WTC11 (cell line): ENCODE measurements around the gene LVRN. TPM values are rescaled to one million over a fixed set of nuclear protein-coding genes. Genes with fewer than 3 reads are reported as not detected.

Source experiments
- ATAC-seq: fragments of 200-7000 bp; cut with Tn5 transposase; 2 replicates; pipeline ENCODE4 v1.10.0; 2021; ENCODE audit warnings: mild to moderate bottlenecking, moderate library complexity
- CTCF ChIA-PET: fragments of 300-600 bp; sonication (Branson Sonifier 250); formaldehyde crosslinking; loops from one replicate; lab custom pipeline; 2021; ENCODE audit warnings: antibody characterized with exemption; lab: Charles Lee
- POLR2A ChIA-PET: fragments of 350-600 bp; sonication (Branson Sonifier 250); formaldehyde crosslinking; loops from one replicate; lab custom pipeline; 2021; ENCODE audit warnings: antibody characterized with exemption; lab: Charles Lee
- DNase-seq: peaks from one replicate; pipeline ENCODE4 v3.0.0; 2021; ENCODE audit warnings: low spot score
- H3K27ac Mint-ChIP-seq: 2 replicates; pipeline ENCODE4 v1.8.0; 2021; ENCODE audit warnings: mixed read lengths
- H3K27me3 Mint-ChIP-seq: 2 replicates; pipeline ENCODE4 v1.8.0; 2021; ENCODE audit warnings: low read depth, mild to moderate bottlenecking, moderate library complexity, mixed read lengths
- H3K36me3 Mint-ChIP-seq: 2 replicates; pipeline ENCODE4 v1.8.0; 2021; ENCODE audit warnings: mixed read lengths
- H3K4me1 Mint-ChIP-seq: 2 replicates; pipeline ENCODE4 v1.8.0; 2022; ENCODE audit warnings: mixed read lengths
- H3K4me3 Mint-ChIP-seq: 2 replicates; pipeline ENCODE4 v1.8.0; 2021; ENCODE audit warnings: mild to moderate bottlenecking, moderate library complexity, mixed read lengths
- H3K9me3 Mint-ChIP-seq: 2 replicates; pipeline ENCODE4 v1.8.0; 2021; ENCODE audit warnings: mixed read lengths
- CBFB ChIP-seq: sonication (generic); formaldehyde crosslinking; IDR thresholded peaks from 2 replicates; pipeline ENCODE4 v1.8.1; 2022; ENCODE audit warnings: mild to moderate bottlenecking, low read depth, missing genetic modification reagents
- FOXJ3 ChIP-seq: sonication (generic); formaldehyde crosslinking; IDR thresholded peaks from 2 replicates; pipeline ENCODE4 v1.9.0; 2021; ENCODE audit warnings: missing genetic modification reagents, mild to moderate bottlenecking, borderline replicate concordance
- GTF2I ChIP-seq: fragments of 250-450 bp; sonication (Bioruptor Pico); conservative IDR thresholded peaks from 2 replicates; pipeline ENCODE4 v1.4.0; 2021; ENCODE audit warnings: mild to moderate bottlenecking
- SMAD4 ChIP-seq: sonication (generic); formaldehyde crosslinking; IDR thresholded peaks from 2 replicates; pipeline ENCODE4 v1.8.0; 2022; ENCODE audit warnings: mild to moderate bottlenecking, missing genetic modification reagents
- SOX15 ChIP-seq: fragments of 250-450 bp; sonication (Bioruptor Pico); IDR thresholded peaks from 2 replicates; pipeline ENCODE4 v1.9.0; 2021; ENCODE audit warnings: mild to moderate bottlenecking
- ZBTB21 ChIP-seq: sonication (generic); formaldehyde crosslinking; IDR thresholded peaks from 2 replicates; pipeline ENCODE4 v1.8.1; 2023; ENCODE audit warnings: mild to moderate bottlenecking, missing genetic modification reagents, borderline replicate concordance
- ZNF219 ChIP-seq: sonication (generic); formaldehyde crosslinking; IDR thresholded peaks from 2 replicates; pipeline ENCODE4 v1.8.0; 2023; ENCODE audit warnings: missing genetic modification reagents, mild to moderate bottlenecking, borderline replicate concordance
- ZNF232 ChIP-seq: sonication (generic); formaldehyde crosslinking; IDR thresholded peaks from 2 replicates; pipeline ENCODE4 v1.8.0; 2022; ENCODE audit warnings: mild to moderate bottlenecking, missing genetic modification reagents
- ZNF317 ChIP-seq: sonication (generic); formaldehyde crosslinking; IDR thresholded peaks from 2 replicates; pipeline ENCODE4 v1.8.1; 2023; ENCODE audit warnings: low read depth, mild to moderate bottlenecking, moderate library complexity, missing genetic modification reagents, borderline replicate concordance
- ZNF423 ChIP-seq: fragments of 250-450 bp; sonication (Bioruptor Pico); IDR thresholded peaks from 2 replicates; pipeline ENCODE4 v2.1.2; 2022; ENCODE audit warnings: mild to moderate bottlenecking, moderate library complexity
- total RNA-seq: library from RNA; stranded (reverse); gene quantifications from 3 replicates; pipeline ENCODE4 v1.2.3, GENCODE V29; 2021
- TF ChIP-seq, protein P1 (sequence below): sonication (generic); formaldehyde crosslinking; IDR thresholded peaks from 2 replicates; pipeline ENCODE4 v1.8.1; 2022; ENCODE audit warnings: mild to moderate bottlenecking, missing genetic modification reagents, moderate library complexity, borderline replicate concordance
- TF ChIP-seq, protein P2 (sequence below): sonication (generic); formaldehyde crosslinking; IDR thresholded peaks from 2 replicates; pipeline ENCODE4 v1.8.1; 2023; ENCODE audit warnings: mild to moderate bottlenecking, missing genetic modification reagents
- TF ChIP-seq, protein P3 (sequence below): sonication (generic); formaldehyde crosslinking; IDR thresholded peaks from 2 replicates; pipeline ENCODE4 v1.8.1; 2022; ENCODE audit warnings: low read depth, missing genetic modification reagents, borderline replicate concordance
- TF ChIP-seq, protein P4 (sequence below): fragments of 250-450 bp; sonication (Bioruptor Pico); IDR thresholded peaks from 2 replicates; pipeline ENCODE4 v1.9.0; 2021; ENCODE audit warnings: mild to moderate bottlenecking
- TF ChIP-seq, protein P5 (sequence below): sonication (generic); formaldehyde crosslinking; IDR thresholded peaks from 2 replicates; pipeline ENCODE4 v1.8.1; 2023; ENCODE audit warnings: mild to moderate bottlenecking, missing genetic modification reagents, moderate library complexity
- TF ChIP-seq, protein P6 (sequence below): sonication (generic); formaldehyde crosslinking; conservative IDR thresholded peaks from 2 replicates; pipeline ENCODE4 v1.8.1; 2023; ENCODE audit warnings: mild to moderate bottlenecking, low read depth, missing genetic modification reagents, moderate library complexity
- TF ChIP-seq, protein P7 (sequence below): sonication (generic); formaldehyde crosslinking; IDR thresholded peaks from 2 replicates; pipeline ENCODE4 v1.8.0; 2022; ENCODE audit warnings: missing genetic modification reagents

Gene LVRN
- total RNA-seq, 1 experiment from 2014 or later: 0.13 TPM

DNA sequence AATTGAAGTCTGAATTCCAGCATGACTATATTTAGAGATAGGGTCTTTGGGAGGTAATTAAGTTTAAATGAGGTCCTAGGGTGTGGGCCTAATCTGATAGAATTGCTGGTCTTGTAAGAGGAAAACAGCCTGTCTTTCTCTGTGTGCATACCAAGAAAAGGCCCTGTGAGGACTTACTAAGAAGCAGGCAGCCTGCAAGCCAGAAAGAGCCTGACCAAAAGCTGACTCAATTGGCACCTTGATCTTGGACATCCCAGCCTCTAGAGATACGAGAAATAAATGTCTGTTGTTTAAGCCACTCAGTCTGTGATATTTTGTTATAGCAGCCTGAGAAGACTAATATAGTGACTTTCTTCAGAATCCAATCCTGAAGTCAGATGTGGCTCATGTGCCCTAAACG lies 84.5 kb downstream of the LVRN start:
- Mint-ChIP-seq H3K9me3 (no peaks in the 10 kb centered on the region), H3K4me3 (no peak overlapping the region), H3K27me3 (no peaks in the 10 kb centered on the region), H3K36me3 (no peaks in the 10 kb centered on the region), H3K4me1 (no peaks in the 10 kb centered on the region), H3K27ac (no peak overlapping the region)
- DNase-seq: no peak
- POLR2A ChIA-PET: no interaction called here
- TF ChIP-seq, protein P1, sequence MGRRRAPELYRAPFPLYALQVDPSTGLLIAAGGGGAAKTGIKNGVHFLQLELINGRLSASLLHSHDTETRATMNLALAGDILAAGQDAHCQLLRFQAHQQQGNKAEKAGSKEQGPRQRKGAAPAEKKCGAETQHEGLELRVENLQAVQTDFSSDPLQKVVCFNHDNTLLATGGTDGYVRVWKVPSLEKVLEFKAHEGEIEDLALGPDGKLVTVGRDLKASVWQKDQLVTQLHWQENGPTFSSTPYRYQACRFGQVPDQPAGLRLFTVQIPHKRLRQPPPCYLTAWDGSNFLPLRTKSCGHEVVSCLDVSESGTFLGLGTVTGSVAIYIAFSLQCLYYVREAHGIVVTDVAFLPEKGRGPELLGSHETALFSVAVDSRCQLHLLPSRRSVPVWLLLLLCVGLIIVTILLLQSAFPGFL (CRISPR knock-in tag): no peak
- CTCF ChIA-PET: no interaction called here
- no peak for ATAC-seq

DNA sequence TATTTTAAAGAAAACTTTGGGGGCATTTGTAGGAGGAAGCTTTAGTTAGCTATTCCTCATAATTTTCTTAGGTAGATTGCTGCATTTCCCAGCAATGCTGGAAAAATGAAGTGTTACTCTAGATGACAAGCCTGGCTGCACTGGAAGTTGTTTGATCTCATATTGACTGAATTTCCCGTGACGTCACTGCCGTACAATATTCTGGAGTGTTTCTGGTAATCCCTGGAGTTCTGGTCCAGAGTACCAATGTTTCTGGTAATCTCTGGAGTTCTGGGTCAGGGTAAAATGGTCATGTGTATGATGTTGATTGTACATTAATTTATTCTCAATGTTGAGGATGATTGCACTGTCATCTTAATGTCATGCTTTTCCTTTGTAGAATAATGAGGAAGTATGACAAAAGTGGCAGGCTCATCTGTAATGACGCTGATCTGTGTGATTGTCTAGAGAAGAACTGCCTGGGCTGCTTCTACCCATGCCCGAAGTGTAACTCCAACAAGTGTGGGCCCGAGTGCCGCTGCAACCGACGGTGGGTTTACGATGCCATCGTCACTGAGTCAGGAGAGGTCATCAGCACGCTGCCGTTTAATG lies 96.2 kb downstream of the LVRN start:
- no peak for DNase-seq
- ChIA-PET POLR2A (no interaction called here), CTCF (no interaction called here)
- TF ChIP-seq ZBTB21 (CRISPR knock-in tag) (no peak), CBFB (CRISPR knock-in tag) (no peak), SMAD4 (CRISPR knock-in tag) (no peak), ZNF219 (CRISPR knock-in tag) (no peak), ZNF423 (CRISPR knock-in tag) (no peak), SOX15 (CRISPR knock-in tag) (no peak)
- TF ChIP-seq, protein P2, sequence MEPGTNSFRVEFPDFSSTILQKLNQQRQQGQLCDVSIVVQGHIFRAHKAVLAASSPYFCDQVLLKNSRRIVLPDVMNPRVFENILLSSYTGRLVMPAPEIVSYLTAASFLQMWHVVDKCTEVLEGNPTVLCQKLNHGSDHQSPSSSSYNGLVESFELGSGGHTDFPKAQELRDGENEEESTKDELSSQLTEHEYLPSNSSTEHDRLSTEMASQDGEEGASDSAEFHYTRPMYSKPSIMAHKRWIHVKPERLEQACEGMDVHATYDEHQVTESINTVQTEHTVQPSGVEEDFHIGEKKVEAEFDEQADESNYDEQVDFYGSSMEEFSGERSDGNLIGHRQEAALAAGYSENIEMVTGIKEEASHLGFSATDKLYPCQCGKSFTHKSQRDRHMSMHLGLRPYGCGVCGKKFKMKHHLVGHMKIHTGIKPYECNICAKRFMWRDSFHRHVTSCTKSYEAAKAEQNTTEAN: no peak
- TF ChIP-seq, protein P3, sequence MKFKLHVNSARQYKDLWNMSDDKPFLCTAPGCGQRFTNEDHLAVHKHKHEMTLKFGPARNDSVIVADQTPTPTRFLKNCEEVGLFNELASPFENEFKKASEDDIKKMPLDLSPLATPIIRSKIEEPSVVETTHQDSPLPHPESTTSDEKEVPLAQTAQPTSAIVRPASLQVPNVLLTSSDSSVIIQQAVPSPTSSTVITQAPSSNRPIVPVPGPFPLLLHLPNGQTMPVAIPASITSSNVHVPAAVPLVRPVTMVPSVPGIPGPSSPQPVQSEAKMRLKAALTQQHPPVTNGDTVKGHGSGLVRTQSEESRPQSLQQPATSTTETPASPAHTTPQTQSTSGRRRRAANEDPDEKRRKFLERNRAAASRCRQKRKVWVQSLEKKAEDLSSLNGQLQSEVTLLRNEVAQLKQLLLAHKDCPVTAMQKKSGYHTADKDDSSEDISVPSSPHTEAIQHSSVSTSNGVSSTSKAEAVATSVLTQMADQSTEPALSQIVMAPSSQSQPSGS (CRISPR knock-in tag): no peak
- Mint-ChIP-seq H3K27me3 (peaks cover 3% of the 10 kb centered on the region; the same call in 1 of the 2 replicates), H3K4me1 (peaks cover 2% of the 10 kb centered on the region; the same call in 1 of the 2 replicates), H3K36me3 (no peaks in the 10 kb centered on the region), H3K9me3 (peaks cover 12% of the 10 kb centered on the region; the same call in 1 of the 2 replicates), H3K27ac (no peak overlapping the region), H3K4me3 (no peak overlapping the region)
- ATAC-seq: no peak

DNA sequence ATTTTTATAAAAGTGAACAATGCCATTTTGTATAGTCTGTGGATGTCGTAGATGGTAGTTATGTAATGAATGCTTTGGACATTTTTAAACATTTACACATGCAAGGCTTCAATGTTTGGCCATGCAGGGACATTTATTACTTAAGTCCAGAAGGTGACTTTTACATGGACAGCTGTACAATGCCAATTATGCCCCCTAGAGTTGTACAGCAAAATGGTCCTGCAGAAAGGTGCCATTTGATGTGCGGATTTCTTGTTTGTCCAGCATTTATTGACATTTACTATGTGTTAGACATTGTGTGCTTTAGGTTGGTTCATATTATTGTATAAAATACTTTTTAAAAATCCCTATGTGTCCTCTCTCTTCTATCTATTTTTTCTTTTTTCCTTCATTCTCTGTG lies 100.1 kb downstream of the LVRN start:
- ChIA-PET POLR2A (no interaction called here), CTCF (no interaction called here)
- ATAC-seq: no peak
- Mint-ChIP-seq H3K4me1 (peaks cover 2% of the 10 kb centered on the region; the same call in 1 of the 2 replicates), H3K36me3 (no peaks in the 10 kb centered on the region), H3K27me3 (no peaks in the 10 kb centered on the region), H3K9me3 (no peaks in the 10 kb centered on the region), H3K27ac (no peak overlapping the region), H3K4me3 (no peak overlapping the region)
- DNase-seq: no peak
- TF ChIP-seq ZNF317 (CRISPR knock-in tag) (no peak), FOXJ3 (no peak), ZNF232 (no peak), GTF2I (no peak)
- TF ChIP-seq, protein P4, sequence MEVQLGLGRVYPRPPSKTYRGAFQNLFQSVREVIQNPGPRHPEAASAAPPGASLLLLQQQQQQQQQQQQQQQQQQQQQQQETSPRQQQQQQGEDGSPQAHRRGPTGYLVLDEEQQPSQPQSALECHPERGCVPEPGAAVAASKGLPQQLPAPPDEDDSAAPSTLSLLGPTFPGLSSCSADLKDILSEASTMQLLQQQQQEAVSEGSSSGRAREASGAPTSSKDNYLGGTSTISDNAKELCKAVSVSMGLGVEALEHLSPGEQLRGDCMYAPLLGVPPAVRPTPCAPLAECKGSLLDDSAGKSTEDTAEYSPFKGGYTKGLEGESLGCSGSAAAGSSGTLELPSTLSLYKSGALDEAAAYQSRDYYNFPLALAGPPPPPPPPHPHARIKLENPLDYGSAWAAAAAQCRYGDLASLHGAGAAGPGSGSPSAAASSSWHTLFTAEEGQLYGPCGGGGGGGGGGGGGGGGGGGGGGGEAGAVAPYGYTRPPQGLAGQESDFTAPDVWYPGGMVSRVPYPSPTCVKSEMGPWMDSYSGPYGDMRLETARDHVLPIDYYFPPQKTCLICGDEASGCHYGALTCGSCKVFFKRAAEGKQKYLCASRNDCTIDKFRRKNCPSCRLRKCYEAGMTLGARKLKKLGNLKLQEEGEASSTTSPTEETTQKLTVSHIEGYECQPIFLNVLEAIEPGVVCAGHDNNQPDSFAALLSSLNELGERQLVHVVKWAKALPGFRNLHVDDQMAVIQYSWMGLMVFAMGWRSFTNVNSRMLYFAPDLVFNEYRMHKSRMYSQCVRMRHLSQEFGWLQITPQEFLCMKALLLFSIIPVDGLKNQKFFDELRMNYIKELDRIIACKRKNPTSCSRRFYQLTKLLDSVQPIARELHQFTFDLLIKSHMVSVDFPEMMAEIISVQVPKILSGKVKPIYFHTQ: no peak
- TF ChIP-seq, protein P5, sequence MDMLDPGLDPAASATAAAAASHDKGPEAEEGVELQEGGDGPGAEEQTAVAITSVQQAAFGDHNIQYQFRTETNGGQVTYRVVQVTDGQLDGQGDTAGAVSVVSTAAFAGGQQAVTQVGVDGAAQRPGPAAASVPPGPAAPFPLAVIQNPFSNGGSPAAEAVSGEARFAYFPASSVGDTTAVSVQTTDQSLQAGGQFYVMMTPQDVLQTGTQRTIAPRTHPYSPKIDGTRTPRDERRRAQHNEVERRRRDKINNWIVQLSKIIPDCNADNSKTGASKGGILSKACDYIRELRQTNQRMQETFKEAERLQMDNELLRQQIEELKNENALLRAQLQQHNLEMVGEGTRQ (CRISPR knock-in tag): no peak
- TF ChIP-seq, protein P6, sequence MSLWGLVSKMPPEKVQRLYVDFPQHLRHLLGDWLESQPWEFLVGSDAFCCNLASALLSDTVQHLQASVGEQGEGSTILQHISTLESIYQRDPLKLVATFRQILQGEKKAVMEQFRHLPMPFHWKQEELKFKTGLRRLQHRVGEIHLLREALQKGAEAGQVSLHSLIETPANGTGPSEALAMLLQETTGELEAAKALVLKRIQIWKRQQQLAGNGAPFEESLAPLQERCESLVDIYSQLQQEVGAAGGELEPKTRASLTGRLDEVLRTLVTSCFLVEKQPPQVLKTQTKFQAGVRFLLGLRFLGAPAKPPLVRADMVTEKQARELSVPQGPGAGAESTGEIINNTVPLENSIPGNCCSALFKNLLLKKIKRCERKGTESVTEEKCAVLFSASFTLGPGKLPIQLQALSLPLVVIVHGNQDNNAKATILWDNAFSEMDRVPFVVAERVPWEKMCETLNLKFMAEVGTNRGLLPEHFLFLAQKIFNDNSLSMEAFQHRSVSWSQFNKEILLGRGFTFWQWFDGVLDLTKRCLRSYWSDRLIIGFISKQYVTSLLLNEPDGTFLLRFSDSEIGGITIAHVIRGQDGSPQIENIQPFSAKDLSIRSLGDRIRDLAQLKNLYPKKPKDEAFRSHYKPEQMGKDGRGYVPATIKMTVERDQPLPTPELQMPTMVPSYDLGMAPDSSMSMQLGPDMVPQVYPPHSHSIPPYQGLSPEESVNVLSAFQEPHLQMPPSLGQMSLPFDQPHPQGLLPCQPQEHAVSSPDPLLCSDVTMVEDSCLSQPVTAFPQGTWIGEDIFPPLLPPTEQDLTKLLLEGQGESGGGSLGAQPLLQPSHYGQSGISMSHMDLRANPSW (CRISPR knock-in tag): no peak
- TF ChIP-seq, protein P7, sequence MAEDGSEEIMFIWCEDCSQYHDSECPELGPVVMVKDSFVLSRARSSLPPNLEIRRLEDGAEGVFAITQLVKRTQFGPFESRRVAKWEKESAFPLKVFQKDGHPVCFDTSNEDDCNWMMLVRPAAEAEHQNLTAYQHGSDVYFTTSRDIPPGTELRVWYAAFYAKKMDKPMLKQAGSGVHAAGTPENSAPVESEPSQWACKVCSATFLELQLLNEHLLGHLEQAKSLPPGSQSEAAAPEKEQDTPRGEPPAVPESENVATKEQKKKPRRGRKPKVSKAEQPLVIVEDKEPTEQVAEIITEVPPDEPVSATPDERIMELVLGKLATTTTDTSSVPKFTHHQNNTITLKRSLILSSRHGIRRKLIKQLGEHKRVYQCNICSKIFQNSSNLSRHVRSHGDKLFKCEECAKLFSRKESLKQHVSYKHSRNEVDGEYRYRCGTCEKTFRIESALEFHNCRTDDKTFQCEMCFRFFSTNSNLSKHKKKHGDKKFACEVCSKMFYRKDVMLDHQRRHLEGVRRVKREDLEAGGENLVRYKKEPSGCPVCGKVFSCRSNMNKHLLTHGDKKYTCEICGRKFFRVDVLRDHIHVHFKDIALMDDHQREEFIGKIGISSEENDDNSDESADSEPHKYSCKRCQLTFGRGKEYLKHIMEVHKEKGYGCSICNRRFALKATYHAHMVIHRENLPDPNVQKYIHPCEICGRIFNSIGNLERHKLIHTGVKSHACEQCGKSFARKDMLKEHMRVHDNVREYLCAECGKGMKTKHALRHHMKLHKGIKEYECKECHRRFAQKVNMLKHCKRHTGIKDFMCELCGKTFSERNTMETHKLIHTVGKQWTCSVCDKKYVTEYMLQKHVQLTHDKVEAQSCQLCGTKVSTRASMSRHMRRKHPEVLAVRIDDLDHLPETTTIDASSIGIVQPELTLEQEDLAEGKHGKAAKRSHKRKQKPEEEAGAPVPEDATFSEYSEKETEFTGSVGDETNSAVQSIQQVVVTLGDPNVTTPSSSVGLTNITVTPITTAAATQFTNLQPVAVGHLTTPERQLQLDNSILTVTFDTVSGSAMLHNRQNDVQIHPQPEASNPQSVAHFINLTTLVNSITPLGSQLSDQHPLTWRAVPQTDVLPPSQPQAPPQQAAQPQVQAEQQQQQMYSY (CRISPR knock-in tag): no peak
